ENCODE data around the gene CELSR1. TPM values are rescaled to one million over a fixed set of nuclear protein-coding genes. Genes with fewer than 3 reads are reported as not detected.

Gene CELSR1
- total RNA-seq, 1 donor = 1.3 TPM

DNA sequence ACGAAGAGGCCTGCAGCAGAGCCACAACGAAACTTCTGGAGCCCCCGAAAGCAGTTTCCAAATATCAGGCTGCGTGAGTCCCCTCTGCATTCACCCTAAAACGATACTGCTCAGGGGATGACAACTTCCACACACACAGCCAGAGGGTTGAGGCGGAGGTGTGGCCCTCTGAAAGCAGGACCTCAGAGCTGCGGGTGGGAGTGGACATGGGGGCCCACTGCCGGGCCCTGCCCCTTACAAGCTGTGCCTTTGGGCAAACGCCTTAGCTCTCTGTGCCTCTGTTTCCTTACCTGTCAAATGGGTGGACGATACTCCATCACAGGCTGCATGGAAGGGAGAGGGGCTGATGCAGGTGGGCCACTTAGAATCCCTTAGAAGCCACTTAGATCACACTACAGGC lies 148.8 kb downstream of the CELSR1 start:
- no peak for DNase-seq (ENCODE audit: low read depth in 2 of 3, low spot score in 2 of 3)

DNA sequence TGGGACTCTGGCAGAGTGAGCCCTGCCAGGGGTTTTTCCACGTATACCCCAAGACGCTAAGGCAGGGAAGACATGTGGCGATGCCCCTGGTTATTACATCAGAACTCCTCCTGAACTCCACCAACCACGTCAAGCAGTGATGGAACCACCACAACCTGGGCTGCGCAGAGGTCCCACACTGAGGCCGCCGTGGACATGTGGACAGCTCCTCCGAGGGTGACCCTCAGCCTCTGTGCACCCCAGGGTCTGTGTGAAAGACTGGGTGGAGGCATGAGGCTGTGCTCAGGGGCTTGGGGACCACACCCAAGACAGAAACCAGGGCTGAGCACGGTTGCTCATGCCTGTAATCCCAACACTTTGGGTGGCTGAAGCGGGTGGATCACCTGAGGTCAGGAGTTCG lies 149.7 kb downstream of the CELSR1 start:
- DNase-seq (ENCODE audit: low read depth in 2 of 3, low spot score in 2 of 3) = no peak

DNA sequence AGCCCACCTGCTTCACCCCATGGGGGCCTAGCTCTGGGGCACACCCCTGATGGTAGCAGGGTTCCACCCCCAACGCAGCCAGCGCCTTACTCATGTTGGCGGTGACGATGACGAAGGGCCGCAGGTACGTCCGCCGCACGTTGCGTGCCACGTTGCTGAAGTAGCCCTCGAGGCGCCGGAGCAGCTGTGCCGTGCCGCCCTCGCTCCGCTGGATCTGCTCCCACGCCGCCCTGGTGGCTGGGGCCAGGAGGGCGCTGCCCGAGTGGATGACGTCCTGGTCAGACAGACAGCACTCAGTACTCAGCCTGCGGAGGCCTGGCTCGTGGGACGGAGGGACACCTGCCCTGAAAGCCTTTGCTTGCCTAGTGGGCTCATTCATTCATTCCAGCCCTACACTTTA lies 151.1 kb downstream of the CELSR1 start:
- DNase-seq (ENCODE audit: low read depth in 2 of 3, low spot score in 2 of 3) = no peak

- DNase-seq (ENCODE audit: low read depth in 2 of 3, low spot score in 2 of 3) = no peak
Observed at GRCh38 chr22:46382524-46382923, 154.9 kb downstream of the CELSR1 start.

DNA sequence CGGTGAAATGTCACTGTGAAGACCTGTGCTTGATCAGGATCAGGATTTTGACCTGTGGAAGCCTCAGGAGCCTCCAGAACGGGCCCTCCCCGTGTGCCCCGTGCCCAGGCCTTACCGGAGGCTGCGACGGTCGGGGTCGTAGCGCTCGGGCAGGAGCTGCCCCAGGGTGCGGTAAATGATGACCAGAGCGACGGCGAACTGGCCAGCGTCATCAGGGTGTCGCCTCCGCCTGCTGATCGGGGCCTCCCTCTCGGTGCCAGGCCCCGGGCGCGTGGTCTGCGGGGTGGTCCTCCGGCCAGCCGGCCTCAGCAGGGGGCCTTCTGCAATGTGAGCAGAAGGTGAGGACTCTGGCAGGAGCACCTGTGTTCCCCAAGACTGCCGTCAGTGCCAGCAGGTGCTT lies 155.7 kb downstream of the CELSR1 start:
- DNase-seq (ENCODE audit: low read depth in 2 of 3, low spot score in 2 of 3) = no peak

DNA sequence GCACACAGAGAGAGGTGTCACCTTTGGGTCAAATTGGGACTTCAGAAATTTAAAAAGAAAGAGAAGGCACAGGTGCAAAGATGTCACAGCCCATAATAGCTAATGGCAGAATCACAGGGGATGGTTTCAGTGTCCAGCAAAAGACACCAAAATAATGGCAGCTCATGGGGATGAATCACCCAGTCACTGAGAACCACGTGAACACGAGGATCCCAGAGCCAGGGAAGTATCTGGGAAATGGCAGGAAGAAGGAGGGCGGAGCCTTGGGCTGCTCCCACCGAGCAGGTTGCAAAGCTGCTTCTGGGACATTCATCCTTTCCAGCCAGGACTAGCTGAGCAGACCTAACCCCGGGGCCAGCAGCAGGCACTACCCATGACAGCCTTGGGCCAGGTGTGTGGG lies 156.3 kb downstream of the CELSR1 start:
- DNase-seq (ENCODE audit: low read depth in 2 of 3, low spot score in 2 of 3) = no peak

GRCh38 chr22:46380581-46380980 lies 156.8 kb downstream of the CELSR1 start:
- DNase-seq (ENCODE audit: low read depth in 2 of 3, low spot score in 2 of 3) = no peak

GRCh38 chr22:46380069-46380468 lies 157.4 kb downstream of the CELSR1 start:
- DNase-seq (ENCODE audit: low read depth in 2 of 3, low spot score in 2 of 3) = no peak

DNA sequence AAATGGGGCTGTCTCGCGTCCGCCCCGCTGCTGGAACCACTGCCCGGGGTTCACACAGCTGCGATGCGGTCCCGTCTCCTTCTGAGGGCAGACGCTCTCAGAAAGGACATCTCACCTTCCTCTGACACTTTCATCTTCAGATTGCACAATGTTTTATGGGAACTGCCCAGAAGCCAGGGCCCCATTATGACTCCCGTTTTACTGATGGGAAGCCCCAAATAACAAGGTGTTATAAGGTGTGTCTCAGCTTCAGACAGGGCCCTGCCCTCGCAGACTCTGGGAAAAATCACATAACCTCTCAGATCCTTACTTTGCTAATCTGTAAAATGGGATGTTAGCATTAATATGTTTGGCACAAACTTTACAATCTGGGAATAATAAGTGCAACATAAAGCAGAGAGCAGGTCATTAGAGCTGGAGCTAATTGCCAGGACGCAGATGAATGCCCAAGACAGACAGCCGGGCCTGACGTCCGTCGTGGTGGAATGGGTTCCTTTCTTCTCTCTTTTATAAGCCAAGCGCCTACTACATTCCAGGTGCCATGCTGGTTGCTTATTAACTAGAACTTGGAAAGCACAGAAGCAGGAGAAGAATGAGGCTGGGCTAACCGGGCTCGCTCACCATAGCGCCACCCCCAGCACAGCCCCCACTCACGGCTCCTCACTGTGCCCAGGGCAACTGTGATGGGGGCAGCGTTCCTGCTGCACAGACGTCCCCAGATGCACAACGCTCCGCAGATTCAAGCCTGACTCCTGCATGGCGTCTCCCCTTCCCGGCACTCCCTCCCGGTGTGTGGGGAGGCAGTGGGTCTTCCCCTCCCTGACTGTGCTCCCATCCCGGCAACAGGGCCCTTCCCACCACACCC lies 158.1 kb downstream of the CELSR1 start:
- DNase-seq (ENCODE audit: low read depth in 2 of 3, low spot score in 2 of 3) = no peak

DNA sequence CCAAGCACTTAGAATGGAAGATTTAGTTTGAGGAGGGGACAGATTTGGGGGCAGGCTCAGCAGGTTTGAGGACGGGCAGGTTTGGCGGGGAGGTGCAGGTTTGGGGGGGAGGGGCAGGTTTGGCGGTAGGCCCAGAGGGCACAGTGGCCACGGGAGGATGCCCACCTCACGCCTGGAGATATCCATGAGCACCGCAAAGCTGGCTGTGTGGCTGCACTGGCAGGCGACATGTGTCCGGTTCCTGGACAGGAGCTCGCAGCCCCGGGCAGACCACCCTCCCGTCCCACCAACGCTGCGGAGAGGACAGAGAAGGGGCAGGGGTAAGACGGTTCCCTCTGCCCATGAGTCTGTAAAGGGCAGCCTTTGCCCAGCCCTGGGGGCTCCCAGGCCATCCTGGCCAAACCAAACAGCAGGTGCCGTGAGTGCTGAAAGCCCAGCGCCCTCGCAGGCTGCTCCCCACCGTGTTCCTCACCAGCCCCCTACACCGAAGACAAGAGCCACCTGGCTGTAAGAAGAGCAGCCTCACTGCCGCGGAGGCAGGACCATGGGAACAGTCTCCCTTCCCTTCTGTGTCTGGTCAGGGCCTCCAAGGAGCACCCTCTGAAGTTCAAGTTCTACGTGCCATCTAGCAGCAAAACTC lies 158.9 kb downstream of the CELSR1 start:
- no peak for DNase-seq (ENCODE audit: low read depth in 2 of 3, low spot score in 2 of 3)

GRCh38 chr22:46377525-46378425 lies 159.6 kb downstream of the CELSR1 start:
- DNase-seq (ENCODE audit: low read depth in 2 of 3, low spot score in 2 of 3) = no peak

DNA sequence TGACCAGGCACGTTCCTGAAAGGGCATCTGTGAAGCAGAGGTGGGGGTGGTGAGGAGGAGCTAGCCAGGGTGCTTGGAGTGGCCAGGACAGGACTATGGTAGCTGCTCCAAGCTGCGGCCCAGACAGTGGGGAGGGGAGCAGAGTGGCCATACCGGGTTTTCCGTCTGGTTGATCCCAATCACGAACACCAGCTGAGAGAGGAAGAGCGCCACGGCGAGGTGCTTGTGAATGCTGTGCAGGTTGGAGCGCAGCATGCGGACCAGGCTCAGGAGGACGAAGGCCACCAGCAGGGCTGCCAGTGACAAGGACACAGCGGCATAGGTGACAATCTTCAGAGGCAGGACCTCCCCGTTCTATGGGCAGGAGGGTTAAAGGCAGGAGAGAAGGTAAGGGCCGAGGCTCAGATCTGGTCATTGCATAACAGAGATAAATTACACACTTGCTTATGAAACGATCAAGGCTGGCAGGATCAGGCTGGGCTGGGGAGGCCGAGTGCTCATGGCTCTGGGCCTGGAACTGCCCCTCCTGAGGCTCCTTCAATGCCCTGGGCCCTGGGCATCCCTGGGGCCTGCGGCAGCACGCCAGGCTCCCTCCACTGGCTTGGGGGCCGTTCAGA lies 160.4 kb downstream of the CELSR1 start:
- no peak for DNase-seq (ENCODE audit: low read depth in 2 of 3, low spot score in 2 of 3)

DNA sequence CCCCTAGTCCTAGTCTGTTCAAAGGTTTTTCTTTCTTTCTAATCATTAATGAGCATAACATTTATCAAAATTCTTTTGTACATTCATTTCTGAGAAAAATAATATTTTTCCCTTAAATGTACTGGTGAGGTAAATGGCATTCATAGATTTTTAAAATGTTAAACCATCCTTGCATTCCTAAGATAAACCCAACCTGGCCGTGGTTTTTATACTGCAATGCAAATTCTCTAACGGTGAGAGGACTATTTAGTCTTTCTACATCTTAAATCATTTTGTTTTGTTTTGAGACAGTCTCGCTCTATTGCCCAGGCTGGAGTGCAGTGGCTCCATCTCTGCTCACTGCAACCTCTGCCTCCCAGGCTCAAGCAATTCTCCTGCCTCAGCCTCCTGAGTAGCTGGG lies 161.3 kb downstream of the CELSR1 start:
- no peak for DNase-seq (ENCODE audit: low read depth in 2 of 3, low spot score in 2 of 3)

DNA sequence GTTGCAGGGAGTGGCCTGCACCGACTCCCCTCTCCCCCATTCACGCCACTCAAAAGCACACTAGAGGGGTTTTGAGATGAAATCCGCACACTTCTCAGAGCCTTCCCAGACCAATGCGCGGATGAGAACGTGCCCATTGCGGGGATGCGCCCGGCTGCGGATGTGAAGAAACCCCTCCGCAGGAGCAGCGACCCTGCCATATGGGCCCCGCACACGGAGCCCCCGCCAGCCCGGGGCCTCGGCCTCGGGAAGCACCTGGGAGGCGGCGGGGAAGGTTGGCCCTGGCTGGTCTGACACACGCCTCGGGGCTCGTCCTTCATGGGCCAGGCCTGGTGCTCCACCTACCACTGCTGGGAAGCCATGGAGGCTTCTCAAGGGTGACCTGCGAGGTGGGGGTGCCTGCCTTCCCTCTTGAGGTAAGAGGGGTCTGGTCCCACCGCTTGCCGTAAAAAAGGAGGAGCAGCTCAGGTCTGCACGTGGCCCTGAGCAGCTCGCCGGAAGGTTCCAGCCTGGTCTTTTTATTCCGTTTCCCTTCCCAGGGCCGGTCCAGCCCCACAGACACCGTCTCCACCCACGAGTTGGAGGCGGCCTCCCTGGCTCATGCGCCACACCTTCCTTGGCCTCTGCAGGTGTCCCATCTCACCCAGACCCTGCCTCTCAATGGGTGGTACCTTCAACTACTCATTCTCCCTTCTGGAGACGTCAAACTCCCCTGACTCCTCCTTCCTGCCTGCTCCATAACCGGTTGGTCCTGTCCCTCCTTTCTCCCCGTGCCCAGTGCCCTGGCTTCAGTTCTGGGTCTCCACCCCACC lies 162.6 kb downstream of the CELSR1 start:
- no peak for DNase-seq (ENCODE audit: low read depth in 2 of 3, low spot score in 2 of 3)

DNA sequence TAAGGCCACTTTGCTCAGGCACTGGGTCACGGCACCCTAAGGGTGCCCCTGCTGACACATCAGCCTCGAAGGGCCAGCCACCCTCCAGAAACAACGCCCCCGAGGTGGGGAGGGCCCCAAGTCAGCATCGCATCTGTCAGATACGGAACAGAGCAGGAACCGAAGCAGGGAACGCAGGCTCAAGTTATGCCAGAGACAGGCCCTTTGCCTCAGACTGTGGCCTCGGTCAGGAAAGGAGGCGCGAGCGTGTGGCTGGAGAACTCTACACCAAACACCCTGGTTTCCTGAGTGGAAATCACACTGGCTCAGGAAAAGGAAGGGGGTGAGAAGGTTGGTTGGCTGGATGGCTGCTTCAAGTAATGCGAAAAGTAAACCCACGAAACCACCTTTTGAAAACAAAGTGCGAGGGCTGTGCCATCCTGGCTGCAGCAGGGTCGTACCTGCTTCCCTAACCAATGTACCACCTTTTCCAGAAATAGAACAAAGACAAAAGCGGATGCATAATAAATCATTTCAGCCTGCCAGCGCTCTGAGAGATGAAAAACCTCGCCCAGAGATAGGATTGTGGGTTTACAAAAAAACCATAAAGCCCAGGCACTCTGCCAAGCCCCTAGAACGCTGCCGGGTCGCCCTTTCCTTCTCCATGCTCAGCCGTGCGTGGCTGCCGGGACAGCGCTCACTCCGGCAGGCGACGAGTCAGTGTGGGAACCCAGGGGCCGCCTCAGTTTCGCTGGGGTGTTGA lies 163.3 kb downstream of the CELSR1 start:
- peak in 2 of 3 donors; percentile 68 to 89 for DNase-seq (ENCODE audit: low read depth in 2 of 3, low spot score in 2 of 3)

GRCh38 chr22:46373159-46373558 lies 164.3 kb downstream of the CELSR1 start:
- no peak for DNase-seq (ENCODE audit: low read depth in 2 of 3, low spot score in 2 of 3)

GRCh38 chr22:46372686-46373085 lies 164.7 kb downstream of the CELSR1 start:
- no peak for DNase-seq (ENCODE audit: low read depth in 2 of 3, low spot score in 2 of 3)

DNA sequence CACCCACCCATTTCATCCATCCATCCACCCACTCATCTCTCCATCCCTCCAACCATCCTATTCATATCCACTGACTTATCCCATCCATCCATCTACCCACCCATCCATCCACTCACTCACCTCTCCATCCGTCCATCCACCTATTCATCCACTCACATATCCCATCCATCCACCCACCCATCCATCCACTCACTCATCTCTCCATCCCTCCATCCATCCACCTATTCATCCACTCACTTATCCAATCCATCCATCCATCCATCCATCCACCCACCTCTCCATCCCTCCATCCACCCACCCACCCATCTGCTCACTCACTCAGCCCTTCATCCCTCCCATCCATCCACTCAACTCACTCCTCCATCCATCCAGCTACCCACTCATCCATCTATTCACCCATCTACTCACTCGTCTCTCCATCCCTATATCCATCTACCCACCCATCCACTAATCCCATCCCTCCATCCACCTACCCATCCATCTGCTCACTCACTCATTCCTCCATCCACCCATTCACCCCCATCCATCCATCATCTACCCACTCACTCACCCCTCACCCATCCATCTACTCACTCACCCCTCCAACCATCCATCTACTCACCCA lies 165.7 kb downstream of the CELSR1 start:
- DNase-seq (ENCODE audit: low read depth in 2 of 3, low spot score in 2 of 3) = no peak
